SK-N-SH treated with all-trans-retinoic acid at 6 μM for 48 hours (cell line): ENCODE measurements around the gene DROSHA.

Experiments used
- ARNTL ChIP-seq: fragments of 450-650 bp; formaldehyde crosslinking; IDR thresholded peaks from 2 replicates; pipeline ENCODE4 v1.5.0; 2020; ENCODE audit warnings: low read depth, mild to moderate bottlenecking, moderate library complexity, borderline replicate concordance
- ESRRG ChIP-seq: fragments of 250-450 bp; sonication (Bioruptor Pico); IDR thresholded peaks from 2 replicates; pipeline ENCODE4 v1.6.1; 2021; ENCODE audit warnings: mild to moderate bottlenecking
- RARB ChIP-seq: fragments of 250-450 bp; sonication (Bioruptor Pico); IDR thresholded peaks from 2 replicates; pipeline ENCODE4 v1.8.0; 2021; ENCODE audit warnings: mild to moderate bottlenecking, moderate library complexity
- SNAI2 ChIP-seq: fragments of 250-450 bp; sonication (Bioruptor Pico); IDR thresholded peaks from 2 replicates; pipeline ENCODE4 v1.5.0; 2020; ENCODE audit warnings: mild to moderate bottlenecking, moderate library complexity
- ZFP3 ChIP-seq: fragments of 250-450 bp; sonication (Bioruptor Pico); IDR thresholded peaks from 2 replicates; pipeline ENCODE4 v1.5.0; 2020; ENCODE audit warnings: mild to moderate bottlenecking, moderate library complexity
- ZNF565 ChIP-seq: fragments of 450-650 bp; formaldehyde crosslinking; conservative IDR thresholded peaks from 2 replicates; pipeline ENCODE4 v1.5.0; 2020; ENCODE audit warnings: low read depth, mild to moderate bottlenecking, moderate library complexity
- ZNF70 ChIP-seq: fragments of 450-650 bp; formaldehyde crosslinking; IDR thresholded peaks from 2 replicates; pipeline ENCODE4 v1.5.0; 2020; ENCODE audit warnings: mild to moderate bottlenecking, moderate library complexity
- ZNF8 ChIP-seq: fragments of 450-650 bp; formaldehyde crosslinking; IDR thresholded peaks from 2 replicates; pipeline ENCODE4 v1.5.0; 2020; ENCODE audit warnings: mild to moderate bottlenecking, moderate library complexity
- TF ChIP-seq, protein P1 (sequence below): fragments of 250-450 bp; sonication (Bioruptor Pico); IDR thresholded peaks from 2 replicates; pipeline ENCODE4 v1.8.0; 2021; ENCODE audit warnings: low read depth, mild to moderate bottlenecking, moderate library complexity, borderline replicate concordance
- TF ChIP-seq, protein P2 (sequence below): fragments of 250-450 bp; sonication (Bioruptor Pico); IDR thresholded peaks from 2 replicates; pipeline ENCODE4 v1.5.1; 2020; ENCODE audit warnings: low read depth, mild to moderate bottlenecking, moderate library complexity
- TF ChIP-seq, protein P3 (sequence below): fragments of 250-450 bp; sonication (Bioruptor Pico); IDR thresholded peaks from 2 replicates; pipeline ENCODE4 v1.5.1; 2021; ENCODE audit warnings: mild to moderate bottlenecking, moderate library complexity
- TF ChIP-seq, protein P4 (sequence below): fragments of 250-450 bp; sonication (Bioruptor Pico); IDR thresholded peaks from 2 replicates; pipeline ENCODE4 v1.8.0; 2020; ENCODE audit warnings: mild to moderate bottlenecking, moderate library complexity, borderline replicate concordance

DNA sequence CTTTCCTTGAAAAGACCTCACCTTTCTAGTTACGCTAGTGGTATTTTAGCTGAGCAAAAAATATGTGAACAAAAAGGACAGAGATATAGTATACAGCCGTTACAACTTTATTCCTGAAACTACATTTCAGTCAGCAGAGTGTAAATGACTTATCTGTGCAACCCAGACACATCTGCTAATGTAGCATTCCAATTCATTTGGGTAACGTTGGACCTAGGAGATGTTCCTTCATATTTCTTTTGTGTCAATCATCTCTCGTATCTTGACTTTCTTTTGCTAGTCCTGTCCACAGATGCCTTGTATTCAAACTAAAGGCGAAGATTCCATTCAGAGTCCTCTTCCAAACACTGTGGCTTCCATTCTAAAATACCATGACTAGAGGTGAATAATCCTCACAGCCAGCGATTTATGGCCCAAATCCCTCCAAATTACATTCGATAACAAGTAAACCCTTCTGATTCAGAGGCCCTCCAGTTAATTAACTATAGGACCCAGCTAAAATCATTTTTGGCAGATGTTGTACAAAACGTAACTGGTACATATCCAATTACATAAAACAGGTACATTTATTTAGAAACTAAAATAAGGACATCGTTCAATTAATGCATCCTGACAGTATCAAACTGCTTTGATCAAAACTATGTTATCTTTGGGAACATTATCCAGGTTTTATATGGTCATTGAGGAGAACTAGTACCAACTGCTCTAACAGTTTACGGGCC lies 155.7 kb downstream of the DROSHA start:
- TF ChIP-seq, protein P1, sequence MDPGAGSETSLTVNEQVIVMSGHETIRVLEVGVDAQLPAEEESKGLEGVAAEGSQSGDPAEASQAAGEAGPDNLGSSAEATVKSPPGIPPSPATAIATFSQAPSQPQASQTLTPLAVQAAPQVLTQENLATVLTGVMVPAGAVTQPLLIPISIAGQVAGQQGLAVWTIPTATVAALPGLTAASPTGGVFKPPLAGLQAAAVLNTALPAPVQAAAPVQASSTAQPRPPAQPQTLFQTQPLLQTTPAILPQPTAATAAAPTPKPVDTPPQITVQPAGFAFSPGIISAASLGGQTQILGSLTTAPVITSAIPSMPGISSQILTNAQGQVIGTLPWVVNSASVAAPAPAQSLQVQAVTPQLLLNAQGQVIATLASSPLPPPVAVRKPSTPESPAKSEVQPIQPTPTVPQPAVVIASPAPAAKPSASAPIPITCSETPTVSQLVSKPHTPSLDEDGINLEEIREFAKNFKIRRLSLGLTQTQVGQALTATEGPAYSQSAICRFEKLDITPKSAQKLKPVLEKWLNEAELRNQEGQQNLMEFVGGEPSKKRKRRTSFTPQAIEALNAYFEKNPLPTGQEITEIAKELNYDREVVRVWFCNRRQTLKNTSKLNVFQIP (CRISPR knock-in tag), result no peak
- TF ChIP-seq, protein P2, sequence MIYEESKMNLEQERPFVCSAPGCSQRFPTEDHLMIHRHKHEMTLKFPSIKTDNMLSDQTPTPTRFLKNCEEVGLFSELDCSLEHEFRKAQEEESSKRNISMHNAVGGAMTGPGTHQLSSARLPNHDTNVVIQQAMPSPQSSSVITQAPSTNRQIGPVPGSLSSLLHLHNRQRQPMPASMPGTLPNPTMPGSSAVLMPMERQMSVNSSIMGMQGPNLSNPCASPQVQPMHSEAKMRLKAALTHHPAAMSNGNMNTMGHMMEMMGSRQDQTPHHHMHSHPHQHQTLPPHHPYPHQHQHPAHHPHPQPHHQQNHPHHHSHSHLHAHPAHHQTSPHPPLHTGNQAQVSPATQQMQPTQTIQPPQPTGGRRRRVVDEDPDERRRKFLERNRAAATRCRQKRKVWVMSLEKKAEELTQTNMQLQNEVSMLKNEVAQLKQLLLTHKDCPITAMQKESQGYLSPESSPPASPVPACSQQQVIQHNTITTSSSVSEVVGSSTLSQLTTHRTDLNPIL (CRISPR knock-in tag), result no peak
- TF ChIP-seq, protein P3, sequence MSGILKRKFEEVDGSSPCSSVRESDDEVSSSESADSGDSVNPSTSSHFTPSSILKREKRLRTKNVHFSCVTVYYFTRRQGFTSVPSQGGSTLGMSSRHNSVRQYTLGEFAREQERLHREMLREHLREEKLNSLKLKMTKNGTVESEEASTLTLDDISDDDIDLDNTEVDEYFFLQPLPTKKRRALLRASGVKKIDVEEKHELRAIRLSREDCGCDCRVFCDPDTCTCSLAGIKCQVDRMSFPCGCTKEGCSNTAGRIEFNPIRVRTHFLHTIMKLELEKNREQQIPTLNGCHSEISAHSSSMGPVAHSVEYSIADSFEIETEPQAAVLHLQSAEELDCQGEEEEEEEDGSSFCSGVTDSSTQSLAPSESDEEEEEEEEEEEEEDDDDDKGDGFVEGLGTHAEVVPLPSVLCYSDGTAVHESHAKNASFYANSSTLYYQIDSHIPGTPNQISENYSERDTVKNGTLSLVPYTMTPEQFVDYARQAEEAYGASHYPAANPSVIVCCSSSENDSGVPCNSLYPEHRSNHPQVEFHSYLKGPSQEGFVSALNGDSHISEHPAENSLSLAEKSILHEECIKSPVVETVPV (CRISPR knock-in tag), result no peak
- TF ChIP-seq, protein P4, sequence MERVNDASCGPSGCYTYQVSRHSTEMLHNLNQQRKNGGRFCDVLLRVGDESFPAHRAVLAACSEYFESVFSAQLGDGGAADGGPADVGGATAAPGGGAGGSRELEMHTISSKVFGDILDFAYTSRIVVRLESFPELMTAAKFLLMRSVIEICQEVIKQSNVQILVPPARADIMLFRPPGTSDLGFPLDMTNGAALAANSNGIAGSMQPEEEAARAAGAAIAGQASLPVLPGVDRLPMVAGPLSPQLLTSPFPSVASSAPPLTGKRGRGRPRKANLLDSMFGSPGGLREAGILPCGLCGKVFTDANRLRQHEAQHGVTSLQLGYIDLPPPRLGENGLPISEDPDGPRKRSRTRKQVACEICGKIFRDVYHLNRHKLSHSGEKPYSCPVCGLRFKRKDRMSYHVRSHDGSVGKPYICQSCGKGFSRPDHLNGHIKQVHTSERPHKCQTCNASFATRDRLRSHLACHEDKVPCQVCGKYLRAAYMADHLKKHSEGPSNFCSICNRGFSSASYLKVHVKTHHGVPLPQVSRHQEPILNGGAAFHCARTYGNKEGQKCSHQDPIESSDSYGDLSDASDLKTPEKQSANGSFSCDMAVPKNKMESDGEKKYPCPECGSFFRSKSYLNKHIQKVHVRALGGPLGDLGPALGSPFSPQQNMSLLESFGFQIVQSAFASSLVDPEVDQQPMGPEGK (CRISPR knock-in tag), result no peak
- no peak for TF ChIP-seq ZNF565 (CRISPR knock-in tag)
- TF ChIP-seq ZNF70 (CRISPR knock-in tag), result no peak
- TF ChIP-seq ARNTL (CRISPR knock-in tag), result no peak
- TF ChIP-seq SNAI2 (CRISPR knock-in tag), result no peak; the same call in 1 of the 2 replicates
- no peak for TF ChIP-seq ZFP3 (CRISPR knock-in tag)
- TF ChIP-seq ESRRG (CRISPR knock-in tag), result no peak
- no peak for TF ChIP-seq ZNF8 (CRISPR knock-in tag)
- no peak for TF ChIP-seq RARB (CRISPR knock-in tag)
